Brain microvascular endothelial cell (primary cell): ENCODE data around the gene CELF2.

Experiments
- DNase-seq: peaks from one replicate; pipeline ENCODE4 v3.0.0-alpha.2; 2020
- H3K27ac ChIP-seq: fragments of 250-450 bp; sonication (Bioruptor Pico); 2 replicates; pipeline ENCODE4 v1.5.1; 2020; ENCODE audit warnings: mild to moderate bottlenecking, moderate library complexity
- H3K27me3 ChIP-seq: fragments of 250-450 bp; sonication (Bioruptor Pico); replicated peaks from 2 replicates; pipeline ENCODE4 v1.5.1; 2020; ENCODE audit warnings: mild to moderate bottlenecking
- H3K36me3 ChIP-seq: fragments of 250-450 bp; sonication (Bioruptor Pico); replicated peaks from 2 replicates; pipeline ENCODE4 v1.5.1; 2020; ENCODE audit warnings: mild to moderate bottlenecking
- H3K4me3 ChIP-seq: 2 replicates; pipeline ENCODE4 v1.5.1; 2011; ENCODE audit warnings: low read depth, mild to moderate bottlenecking, control low read depth, low read length, moderate library complexity
- CTCF ChIP-seq: IDR thresholded peaks from 2 replicates; pipeline ENCODE4 v1.5.1; 2011; ENCODE audit warnings: low read depth, mild to moderate bottlenecking, moderate library complexity, low read length, control low read depth, inconsistent platforms; ENCODE audit errors: missing control alignments
- in situ Hi-C: cut with HindIII; loops from 2 replicates; pipeline ENCODE4 v1.10.0; 2017; ENCODE audit warnings: low sequenced_read_pairs, low pct_ligation_motif_present

CELF2 gene

GRCh38 chr10:11201911-11202310 is 184.2 kb downstream of the CELF2 start:
- no peaks in the 10 kb centered on the region for H3K36me3 ChIP-seq
- H3K27ac ChIP-seq = no peak overlapping the region
- in situ Hi-C loops = no loop called here
- no peak for TF ChIP-seq CTCF
- no peak for DNase-seq
- no peak overlapping the region for H3K4me3 ChIP-seq
- H3K27me3 ChIP-seq = no peaks in the 10 kb centered on the region

- no peak for DNase-seq
- TF ChIP-seq CTCF = no peak
- Histone ChIP-seq H3K27me3 (no peaks in the 10 kb centered on the region), H3K27ac (no peak overlapping the region), H3K36me3 (no peaks in the 10 kb centered on the region), H3K4me3 (no peak overlapping the region)
- in situ Hi-C loops = no loop called here
These were observed 186.8 kb downstream of the CELF2 start for GRCh38 chr10:11204351-11204942.

- in situ Hi-C loops = no loop called here
- DNase-seq = no peak
- no peak for TF ChIP-seq CTCF
- H3K4me3 ChIP-seq = no peak overlapping the region
- no peaks in the 10 kb centered on the region for H3K36me3 ChIP-seq
- H3K27ac ChIP-seq = no peak overlapping the region
- no peaks in the 10 kb centered on the region for H3K27me3 ChIP-seq
These were observed 187.5 kb downstream of the CELF2 start for GRCh38 chr10:11205030-11205772.

- Histone ChIP-seq H3K27ac (no peak overlapping the region), H3K4me3 (no peak overlapping the region), H3K27me3 (no peaks in the 10 kb centered on the region), H3K36me3 (no peaks in the 10 kb centered on the region)
- in situ Hi-C loops = no loop called here
- DNase-seq = no peak
- TF ChIP-seq CTCF = no peak
These were observed 189.2 kb downstream of the CELF2 start for GRCh38 chr10:11206676-11207559.

- no peaks in the 10 kb centered on the region for H3K27me3 ChIP-seq
- H3K27ac ChIP-seq = no peak overlapping the region
- in situ Hi-C loops = no loop called here
- H3K36me3 ChIP-seq = no peaks in the 10 kb centered on the region
- no peak for TF ChIP-seq CTCF
- no peak for DNase-seq
- no peak overlapping the region for H3K4me3 ChIP-seq
These were observed 189.8 kb downstream of the CELF2 start for GRCh38 chr10:11207560-11207844.
